ENCODE results near the gene KRTAP9-8. TPM values are rescaled to one million over a fixed set of nuclear protein-coding genes. Genes with fewer than 3 reads are reported as not detected.

Gene KRTAP9-8
- total and polyA plus RNA-seq, 7 donors = not detected

GRCh38 chr17:41287050-41287449 is 49.3 kb downstream of the KRTAP9-8 start:
- no peak for TF ChIP-seq CTCF (IDR thresholded peaks at IDR 0.05)
- 83 to 88% (median 83%) methylated on average over 3 of the region's 3 CpGs for WGBS, 3 donors
- H3K4me1 ChIP-seq = no peaks in the 10 kb centered on the region
- H3K36me3 ChIP-seq (ENCODE audit: insufficient read depth in 1 of 2, low read depth in 1 of 2) = no peaks in the 10 kb centered on the region
- no peak for DNase-seq
- intact Hi-C loops (cut with DNase I) = no loop called here
- no peak overlapping the region for H3K4me3 ChIP-seq
- H3K27ac ChIP-seq = no peak overlapping the region
- H3K27me3 ChIP-seq (ENCODE audit: insufficient read depth in 3 of 3, low read length in 2 of 3) = peaks cover 0 to 16% (median 2%) of the 10 kb centered on the region in 3 donors
- no peaks in the 10 kb centered on the region for H3K9me3 ChIP-seq
- ATAC-seq = no peak

Other genes starting within 250 kb of the KRTAP9-8 start
Only the 30 nearest of the 41 such genes appear.
- not detected for gene KRTAP2-2, start 182.8 kb upstream of the KRTAP9-8 start, total RNA-seq
- not detected for gene KRTAP2-2, start 182.8 kb upstream of the KRTAP9-8 start, polyA plus RNA-seq
- gene KRTAP2-3, start 177.9 kb upstream of the KRTAP9-8 start, total RNA-seq = not detected
- gene KRTAP2-3, start 177.9 kb upstream of the KRTAP9-8 start, polyA plus RNA-seq = not detected
- not detected for gene KRTAP2-4, start 172.1 kb upstream of the KRTAP9-8 start, total RNA-seq
- gene KRTAP2-4, start 172.1 kb upstream of the KRTAP9-8 start, polyA plus RNA-seq = not detected
- gene KRTAP4-7, start 153.8 kb upstream of the KRTAP9-8 start, total RNA-seq = not detected
- not detected for gene KRTAP4-7, start 153.8 kb upstream of the KRTAP9-8 start, polyA plus RNA-seq
- not detected for gene KRTAP4-8, start 139.9 kb upstream of the KRTAP9-8 start, total RNA-seq
- gene KRTAP4-8, start 139.9 kb upstream of the KRTAP9-8 start, polyA plus RNA-seq = not detected
- not detected for gene KRTAP4-16, start 135.8 kb upstream of the KRTAP9-8 start, total RNA-seq
- gene KRTAP4-16, start 135.8 kb upstream of the KRTAP9-8 start, polyA plus RNA-seq = not detected
- gene KRTAP4-9, start 132.6 kb upstream of the KRTAP9-8 start, total RNA-seq = not detected
- not detected for gene KRTAP4-9, start 132.6 kb upstream of the KRTAP9-8 start, polyA plus RNA-seq
- gene KRTAP4-11, start 119.6 kb upstream of the KRTAP9-8 start, total RNA-seq = not detected
- not detected for gene KRTAP4-11, start 119.6 kb upstream of the KRTAP9-8 start, polyA plus RNA-seq
- not detected for gene KRTAP4-12, start 113.8 kb upstream of the KRTAP9-8 start, total RNA-seq
- not detected for gene KRTAP4-12, start 113.8 kb upstream of the KRTAP9-8 start, polyA plus RNA-seq
- not detected for gene KRTAP4-6, start 97.5 kb upstream of the KRTAP9-8 start, total RNA-seq
- gene KRTAP4-6, start 97.5 kb upstream of the KRTAP9-8 start, polyA plus RNA-seq = not detected
- not detected for gene KRTAP4-5, start 88.2 kb upstream of the KRTAP9-8 start, total RNA-seq
- not detected for gene KRTAP4-5, start 88.2 kb upstream of the KRTAP9-8 start, polyA plus RNA-seq
- not detected for gene KRTAP4-4, start 77.3 kb upstream of the KRTAP9-8 start, total RNA-seq
- gene KRTAP4-4, start 77.3 kb upstream of the KRTAP9-8 start, polyA plus RNA-seq = not detected
- not detected for gene KRTAP4-3, start 69.8 kb upstream of the KRTAP9-8 start, total RNA-seq
- gene KRTAP4-3, start 69.8 kb upstream of the KRTAP9-8 start, polyA plus RNA-seq = not detected
- not detected for gene KRTAP4-2, start 59.8 kb upstream of the KRTAP9-8 start, total RNA-seq
- gene KRTAP4-2, start 59.8 kb upstream of the KRTAP9-8 start, polyA plus RNA-seq = not detected
- gene KRTAP4-1, start 53.1 kb upstream of the KRTAP9-8 start, total RNA-seq = not detected
- gene KRTAP4-1, start 53.1 kb upstream of the KRTAP9-8 start, polyA plus RNA-seq = not detected
- gene KRTAP9-1, start 48.1 kb upstream of the KRTAP9-8 start, total RNA-seq = not detected
- not detected for gene KRTAP9-1, start 48.1 kb upstream of the KRTAP9-8 start, polyA plus RNA-seq
- not detected for gene KRTAP9-2, start 11.4 kb upstream of the KRTAP9-8 start, total RNA-seq
- not detected for gene KRTAP9-2, start 11.4 kb upstream of the KRTAP9-8 start, polyA plus RNA-seq
- not detected for gene KRTAP9-3, start 5.5 kb upstream of the KRTAP9-8 start, total RNA-seq
- gene KRTAP9-3, start 5.5 kb upstream of the KRTAP9-8 start, polyA plus RNA-seq = not detected
- not detected for gene KRTAP9-4, start 11.7 kb downstream of the KRTAP9-8 start, total RNA-seq
- not detected for gene KRTAP9-4, start 11.7 kb downstream of the KRTAP9-8 start, polyA plus RNA-seq
- not detected for gene KRTAP9-9, start 17.4 kb downstream of the KRTAP9-8 start, total RNA-seq
- not detected for gene KRTAP9-9, start 17.4 kb downstream of the KRTAP9-8 start, polyA plus RNA-seq
- not detected for gene KRTAP9-6, start 27.4 kb downstream of the KRTAP9-8 start, total RNA-seq
- not detected for gene KRTAP9-6, start 27.4 kb downstream of the KRTAP9-8 start, polyA plus RNA-seq
- gene KRTAP9-7, start 37.7 kb downstream of the KRTAP9-8 start, total RNA-seq = not detected
- not detected for gene KRTAP9-7, start 37.7 kb downstream of the KRTAP9-8 start, polyA plus RNA-seq
- gene KRTAP29-1, start 64.9 kb downstream of the KRTAP9-8 start, total RNA-seq = not detected
- gene KRTAP29-1, start 64.9 kb downstream of the KRTAP9-8 start, polyA plus RNA-seq = not detected
- not detected for gene KRTAP16-1, start 71.3 kb downstream of the KRTAP9-8 start, total RNA-seq
- gene KRTAP16-1, start 71.3 kb downstream of the KRTAP9-8 start, polyA plus RNA-seq = not detected
- not detected for gene KRTAP17-1, start 77.7 kb downstream of the KRTAP9-8 start, total RNA-seq
- gene KRTAP17-1, start 77.7 kb downstream of the KRTAP9-8 start, polyA plus RNA-seq = not detected
- not detected for gene KRT33A, start 112.8 kb downstream of the KRTAP9-8 start, total RNA-seq
- gene KRT33A, start 112.8 kb downstream of the KRTAP9-8 start, polyA plus RNA-seq = not detected
- not detected for gene KRT33B, start 131.8 kb downstream of the KRTAP9-8 start, total RNA-seq
- gene KRT33B, start 131.8 kb downstream of the KRTAP9-8 start, polyA plus RNA-seq = not detected
- not detected for gene KRT34, start 144.3 kb downstream of the KRTAP9-8 start, total RNA-seq
- not detected for gene KRT34, start 144.3 kb downstream of the KRTAP9-8 start, polyA plus RNA-seq
- gene KRT31, start 159.6 kb downstream of the KRTAP9-8 start, total RNA-seq = 1 to 10 TPM in 2 of 4 donors, under 1 TPM in 2; 0.38 to 4.6 (median 2.7) TPM
- gene KRT31, start 159.6 kb downstream of the KRTAP9-8 start, polyA plus RNA-seq = 1 to 10 TPM in 1 of 3 donors, under 1 TPM in 2; 0.18 to 2.8 (median 0.23) TPM
- not detected for gene KRT37, start 186.6 kb downstream of the KRTAP9-8 start, total RNA-seq
- gene KRT37, start 186.6 kb downstream of the KRTAP9-8 start, polyA plus RNA-seq = not detected

Data from psoas muscle (tissue), 8 donors.